Stimulated activated CD4-positive, alpha-beta T cell treated with anti-CD3 and anti-CD28 coated beads, Interleukin-1b, Interleukin-23, amount 100 ng/mL, for 24 hours (primary cell): ENCODE data around the gene GRIK5.

Experiments used
- DNase-seq, 4 experiments: peaks; one replicate each; pipeline ENCODE4 v3.0.0-alpha.2; 2020; ENCODE audit warnings: low read depth in 4 of 4, low spot score in 1 of 4

GRIK5 gene

DNA sequence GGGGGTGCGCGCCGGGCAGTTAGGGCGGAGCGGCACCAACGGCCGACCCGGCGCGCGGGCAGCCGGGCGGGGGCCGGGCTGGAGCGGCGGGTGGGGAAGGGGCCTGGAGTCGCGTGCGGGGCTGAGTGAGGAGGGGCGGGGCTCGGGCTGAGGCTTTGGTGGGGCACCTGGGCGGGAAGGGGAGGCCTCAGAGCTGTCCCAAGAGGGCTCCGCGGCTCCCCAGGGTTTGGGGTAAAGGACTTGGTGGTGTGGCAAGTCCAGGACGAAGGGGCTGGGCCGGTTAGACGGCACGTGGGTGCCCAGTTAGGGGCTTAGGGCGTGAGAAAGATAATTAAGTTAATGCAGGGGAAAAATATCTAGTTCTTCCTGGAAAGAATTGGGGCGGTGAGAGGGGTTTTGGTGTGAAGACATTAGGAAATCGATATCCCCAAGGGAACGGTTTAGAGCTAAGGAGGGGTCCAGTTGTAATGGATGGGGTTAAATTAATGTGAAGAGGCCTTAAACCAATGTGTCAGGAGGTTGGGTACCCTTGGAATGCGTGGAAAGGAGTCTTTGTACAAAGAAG lies 6.5 kb upstream of the GRIK5 start:
- DNase-seq: peak in 1 of 4 experiments; percentile 32

DNA sequence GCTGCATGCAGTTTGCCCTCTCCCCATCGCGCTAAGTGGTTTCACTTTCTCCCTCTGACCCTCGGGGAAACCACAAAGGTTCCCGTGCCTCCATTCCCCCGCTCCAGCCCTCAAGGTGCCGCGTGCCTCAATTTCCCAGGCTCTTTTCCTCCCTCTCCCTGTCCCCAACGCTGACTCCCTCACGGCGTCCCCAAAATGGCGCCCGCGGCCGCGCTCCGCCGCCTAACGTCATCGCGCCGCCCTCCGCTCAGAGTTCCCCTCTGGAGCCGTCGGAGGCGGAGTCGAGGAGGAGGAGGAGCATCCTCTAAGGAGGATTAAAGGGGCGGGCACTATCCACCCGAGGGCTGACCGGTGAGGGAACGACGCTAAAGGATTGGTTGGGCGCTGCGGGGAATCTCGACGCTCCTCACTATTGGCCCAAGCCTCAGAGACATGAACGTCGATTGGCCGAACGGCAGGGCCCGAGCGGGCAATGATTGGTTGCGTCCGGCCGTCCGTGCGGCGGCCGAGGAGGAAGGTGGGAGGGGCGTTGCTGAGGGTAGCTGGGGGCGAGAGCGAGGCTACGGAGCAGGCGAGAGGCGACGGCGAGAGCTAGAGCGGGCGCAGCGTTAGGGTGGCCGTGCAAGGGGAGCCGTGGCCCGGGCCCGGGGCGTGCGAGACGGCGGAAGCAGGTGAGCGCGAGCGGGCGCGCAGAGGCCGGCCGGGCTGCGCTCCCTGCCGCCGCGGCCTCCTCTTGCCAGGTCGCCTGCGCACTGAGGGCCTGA lies 5.8 kb upstream of the GRIK5 start, which contains the start of gene ZNF574:
Gene ZNF574, plus strand, starts transcription at position 551 of the 764 bp plus-strand sequence. CDS start 2,441 bp downstream, outside the sequence.
- peak; percentile 89 to 95 (median 94) for DNase-seq

DNA sequence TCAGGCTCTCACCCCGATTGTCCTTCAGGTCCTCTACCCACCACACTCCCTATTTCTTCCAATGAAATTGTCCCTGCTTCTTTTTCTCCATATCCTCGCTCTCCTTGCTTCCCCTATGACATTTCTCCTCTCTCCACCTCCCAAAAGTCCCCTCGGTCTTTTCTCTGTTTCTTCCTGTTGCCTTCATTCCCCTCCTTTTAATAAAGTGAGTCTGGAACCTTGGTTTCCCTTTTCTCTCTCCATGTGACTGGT lies 5.3 kb upstream of the GRIK5 start:
- DNase-seq: no peak

DNA sequence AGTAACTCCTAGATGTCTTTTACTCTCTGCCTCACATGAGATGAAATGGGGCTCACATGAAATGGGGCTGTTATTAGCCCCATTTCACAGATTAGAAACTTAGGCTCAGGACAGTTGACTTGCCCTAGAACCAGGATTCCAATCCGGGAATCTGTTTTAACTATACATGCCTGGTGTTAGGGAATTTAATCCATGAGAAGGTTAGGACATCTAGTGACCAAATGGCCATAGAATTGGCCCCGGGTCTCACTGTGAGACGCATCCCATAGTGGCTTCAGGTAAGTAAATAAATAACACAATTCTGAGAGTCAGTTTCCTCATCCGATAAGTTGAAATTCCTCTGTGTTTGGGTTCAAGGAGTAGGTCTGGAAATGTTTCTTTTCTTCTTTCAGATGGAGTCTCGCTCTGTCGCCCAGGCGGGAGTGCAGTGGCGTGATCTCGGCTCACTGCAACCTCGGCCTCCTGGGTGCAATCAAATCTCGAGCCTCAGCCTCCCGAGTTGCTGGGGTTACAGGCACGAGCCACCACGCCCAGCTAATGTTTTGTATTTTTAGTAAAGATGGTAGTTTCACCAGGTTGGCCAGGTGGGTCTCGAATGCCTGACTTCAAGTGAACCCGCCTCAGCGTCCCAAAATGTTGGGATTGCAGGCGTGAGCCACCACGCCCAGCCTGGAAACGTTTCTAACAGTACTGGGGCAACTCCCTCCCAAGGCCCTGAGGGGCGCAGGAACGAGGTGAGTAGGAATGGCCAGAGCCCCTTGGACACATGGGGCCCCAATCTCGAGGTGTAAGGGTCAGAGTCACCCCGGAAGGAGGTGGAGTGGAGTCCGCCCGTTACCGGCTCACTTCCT lies 4.7 kb upstream of the GRIK5 start:
- no peak for DNase-seq

DNA sequence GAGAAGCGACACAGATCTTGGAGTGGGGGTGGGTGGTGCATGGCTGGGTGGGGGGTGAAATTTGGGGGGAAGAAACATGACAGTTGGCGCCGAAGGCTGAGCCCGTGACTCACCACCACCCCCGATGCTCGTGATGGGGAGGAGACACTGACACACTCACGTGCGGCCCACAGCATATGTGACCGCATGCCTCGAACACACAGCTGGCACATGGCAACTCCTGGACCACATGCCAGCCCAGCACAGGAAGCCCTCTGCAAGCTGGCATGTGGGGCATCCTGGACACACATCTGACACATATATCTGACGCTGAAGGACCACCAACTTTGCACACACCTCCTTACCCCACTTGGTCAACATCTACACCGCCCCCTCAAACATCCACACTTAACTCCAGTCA lies 1.2 kb upstream of the GRIK5 start:
- no peak for DNase-seq

DNA sequence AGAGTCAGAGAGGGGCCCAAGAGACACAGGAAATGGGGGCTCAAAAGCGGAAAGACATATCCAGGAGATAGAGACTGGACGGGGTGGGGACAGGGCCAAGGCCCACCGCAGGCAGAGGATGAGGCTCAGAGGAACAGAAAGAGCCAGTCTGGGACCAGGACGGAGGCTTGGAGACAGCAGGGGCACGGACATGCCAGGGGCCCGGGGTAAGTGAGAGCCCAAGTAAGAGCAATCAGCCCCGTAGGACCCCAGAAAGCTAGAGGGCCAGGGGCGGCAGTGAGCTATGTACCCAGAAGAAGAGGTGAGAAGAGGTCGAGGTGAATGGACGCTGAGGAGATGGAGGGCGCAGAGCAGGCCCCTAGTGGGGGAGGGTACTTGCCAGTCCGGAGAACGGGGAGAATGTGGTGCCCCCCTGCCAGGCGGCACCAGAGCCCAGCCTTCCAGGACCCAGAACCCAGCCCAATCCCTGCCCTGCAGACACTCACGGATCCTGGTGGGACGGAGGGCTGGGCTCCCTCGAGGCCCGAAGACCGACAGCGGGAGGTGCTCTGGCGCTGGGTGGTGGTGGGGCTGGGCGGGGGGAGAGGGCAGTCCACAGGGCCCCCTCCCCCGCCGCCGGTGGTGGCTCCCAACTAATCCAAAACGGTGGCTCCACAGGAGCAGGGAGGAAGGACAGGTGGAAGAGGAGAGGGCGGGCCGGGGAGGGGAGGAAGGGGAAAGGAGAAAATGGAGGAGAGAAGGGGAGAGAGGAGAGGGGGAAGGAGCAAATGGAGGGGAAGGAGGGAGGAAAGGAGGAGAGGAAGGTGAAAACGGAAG lies 1.0 kb downstream of the GRIK5 start:
- DNase-seq: no peak

DNA sequence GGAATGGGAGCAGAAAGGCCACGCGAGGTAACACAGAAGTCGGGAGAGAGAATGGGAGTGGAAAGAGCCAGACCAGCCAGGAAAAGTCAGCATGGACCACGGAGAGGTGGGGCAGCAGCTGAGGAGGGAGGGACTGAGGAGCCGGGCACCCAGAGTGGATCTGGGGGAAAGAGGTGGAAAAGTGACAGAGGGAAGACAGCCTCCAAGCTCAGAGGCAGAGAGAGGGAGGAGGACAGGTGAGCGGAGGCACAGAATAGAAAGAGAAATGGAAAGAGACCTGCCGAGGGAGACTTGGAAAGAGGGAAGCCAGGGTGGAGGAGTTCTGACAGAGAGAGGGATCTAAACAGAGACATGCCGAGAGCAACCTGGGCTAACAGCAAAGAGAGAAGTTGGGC lies 1.6 kb downstream of the GRIK5 start:
- no peak for DNase-seq

DNA sequence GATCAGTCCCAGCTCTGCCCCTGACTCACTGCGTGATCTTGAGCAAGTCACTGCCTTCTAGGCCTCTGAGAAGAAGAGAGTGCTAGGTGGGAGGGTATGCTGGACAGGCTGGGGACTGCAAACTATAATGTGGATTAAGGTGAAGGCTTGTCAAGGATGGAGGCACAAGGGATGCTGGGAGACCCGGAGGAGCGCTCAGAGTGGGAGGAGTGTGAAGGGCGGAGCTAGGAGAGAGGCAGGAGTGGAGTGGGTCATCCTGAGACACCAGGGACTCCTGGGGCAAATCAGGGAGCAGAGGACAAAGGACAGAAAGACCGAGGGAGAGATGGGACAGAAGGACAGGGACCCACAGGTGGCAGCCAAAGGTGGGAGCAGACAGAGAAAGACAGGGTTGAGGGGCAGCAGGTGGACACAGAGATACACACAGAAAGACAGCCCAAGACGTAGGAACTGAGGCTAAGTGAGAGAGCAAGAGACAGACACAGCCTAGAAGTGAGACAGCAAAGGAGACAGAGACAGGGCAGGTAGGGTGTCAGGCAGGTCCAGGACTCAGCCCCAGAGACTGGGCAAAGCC lies 2.6 kb downstream of the GRIK5 start:
- DNase-seq: no peak

DNA sequence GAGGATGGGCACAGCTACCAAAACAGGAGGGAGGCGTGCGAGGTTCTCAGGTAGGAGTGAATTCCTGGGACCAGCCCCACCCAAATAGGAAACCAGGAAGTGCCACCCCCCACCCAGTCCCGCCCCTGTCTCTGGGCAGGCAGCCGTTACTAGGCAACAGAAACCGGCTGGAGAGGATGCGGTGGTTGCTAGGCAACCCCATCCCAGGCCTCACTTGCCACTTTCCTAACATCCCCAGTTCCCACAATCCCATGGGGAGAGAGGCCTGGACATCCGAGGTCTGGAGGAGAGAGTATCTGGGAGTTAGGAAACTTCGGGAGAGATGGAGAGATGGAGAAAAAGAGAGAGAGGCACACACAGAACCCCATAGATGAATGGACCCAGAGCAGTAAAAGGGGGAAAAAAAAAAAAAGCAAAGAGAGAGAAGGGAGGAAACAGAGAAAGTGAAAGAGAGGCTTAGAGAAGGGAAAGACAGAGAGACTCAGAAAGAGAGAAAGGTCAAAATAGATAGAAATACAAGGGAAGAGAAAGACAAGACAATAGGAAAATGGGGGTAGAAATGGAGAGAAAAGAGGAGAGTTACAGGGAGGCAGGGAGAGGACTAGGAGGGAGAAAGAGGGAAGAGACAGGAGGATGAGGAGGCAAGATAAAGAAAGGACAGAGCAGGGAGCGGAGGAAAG lies 3.8 kb downstream of the GRIK5 start:
- DNase-seq: no peak

DNA sequence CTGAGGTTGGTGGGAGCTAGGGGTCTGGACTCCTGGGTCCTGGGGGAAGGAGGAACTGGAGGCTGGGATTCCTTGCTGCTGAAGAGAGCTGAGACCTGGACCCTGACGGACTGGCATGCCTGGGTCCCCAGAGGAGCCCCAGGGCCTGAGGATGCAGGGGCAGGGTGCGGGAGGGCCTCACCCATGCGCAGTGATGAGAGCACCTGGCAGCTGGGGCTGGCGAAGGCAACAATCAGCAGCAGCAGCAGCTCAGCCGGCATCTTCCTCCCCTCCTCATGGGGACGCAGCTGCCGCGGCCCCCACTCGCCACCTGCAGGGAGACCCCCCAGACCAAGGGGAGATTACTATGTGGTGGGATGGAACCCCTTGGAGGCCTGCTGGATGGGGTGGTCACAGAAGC lies 4.5 kb downstream of the GRIK5 start:
- DNase-seq: no peak

DNA sequence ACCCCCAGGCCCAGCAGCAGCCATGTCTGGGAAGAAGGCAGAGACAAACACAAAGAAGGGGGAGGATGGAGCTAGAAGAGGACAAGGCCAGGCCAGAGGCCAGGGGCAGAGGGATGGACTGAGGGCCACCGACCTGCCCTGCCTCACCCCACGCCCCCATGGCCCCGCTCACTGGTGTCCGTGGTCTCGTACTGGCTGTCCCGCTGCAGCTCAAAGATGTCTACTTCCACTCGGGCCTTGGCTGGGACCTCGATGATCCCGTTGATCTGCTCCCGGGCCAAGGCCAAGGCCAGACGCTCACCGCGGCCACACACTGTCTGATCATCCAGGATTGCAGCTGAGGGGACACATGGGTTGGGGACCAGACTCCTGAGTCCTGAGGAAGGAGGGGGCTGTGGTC lies 5.0 kb downstream of the GRIK5 start:
- no peak for DNase-seq

DNA sequence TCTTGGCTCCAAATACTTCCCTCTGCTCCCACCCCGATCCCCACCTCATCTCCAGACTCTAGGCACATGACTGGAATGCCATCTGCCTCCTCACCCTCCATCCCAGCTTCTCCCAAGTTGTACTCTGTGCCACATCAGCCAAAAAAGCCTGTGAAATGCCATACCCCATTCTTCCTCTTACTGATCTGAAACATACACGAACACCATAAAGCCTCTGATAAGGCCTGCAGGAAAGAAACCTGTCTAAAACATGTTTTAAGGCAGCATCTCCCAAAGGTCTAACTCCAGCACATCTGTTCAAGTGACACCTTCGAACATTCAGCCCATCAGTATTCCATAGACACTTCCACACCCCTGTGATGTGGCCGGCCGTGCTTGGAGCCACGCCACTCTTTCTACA lies 5.6 kb downstream of the GRIK5 start:
- DNase-seq: no peak

DNA sequence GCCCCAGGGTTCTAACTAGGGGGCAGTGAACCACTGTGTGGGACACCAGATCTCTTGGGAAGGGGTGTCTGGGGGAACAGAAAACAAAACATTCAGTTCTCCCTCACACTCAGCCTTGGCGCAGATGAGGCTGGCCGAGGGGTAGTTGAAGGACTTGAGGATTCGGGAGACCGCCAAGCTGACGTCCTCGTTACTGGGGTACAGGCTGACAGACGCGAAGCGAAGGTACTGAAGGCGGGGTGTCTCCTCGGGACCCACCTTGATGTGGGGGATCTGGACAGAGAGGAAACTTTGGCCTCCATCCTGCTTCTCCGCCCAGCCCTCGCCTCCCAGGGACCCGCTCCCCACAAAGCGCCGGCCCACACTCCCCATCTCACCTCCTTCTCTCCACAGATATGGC lies 7.6 kb downstream of the GRIK5 start:
- no peak for DNase-seq

DNA sequence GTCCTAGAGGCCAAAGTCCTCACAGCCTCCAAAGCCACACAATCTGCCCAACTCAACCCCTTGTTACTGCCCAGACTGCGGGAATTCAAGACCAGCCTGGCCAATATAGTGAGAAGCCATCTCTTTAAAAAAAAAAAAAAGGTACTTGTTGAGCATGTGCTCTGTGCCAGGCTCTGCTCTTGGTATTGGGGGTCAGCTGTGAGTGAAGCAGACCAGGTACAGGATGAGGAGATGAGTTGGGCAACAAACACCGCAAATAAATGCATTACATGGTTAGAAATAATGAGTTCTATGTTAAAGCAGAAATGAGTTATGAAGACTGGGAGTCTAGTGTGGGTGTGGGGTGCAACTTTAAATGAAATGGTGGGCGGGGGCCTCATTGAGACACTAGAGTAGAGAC lies 9.9 kb downstream of the GRIK5 start:
- no peak for DNase-seq

DNA sequence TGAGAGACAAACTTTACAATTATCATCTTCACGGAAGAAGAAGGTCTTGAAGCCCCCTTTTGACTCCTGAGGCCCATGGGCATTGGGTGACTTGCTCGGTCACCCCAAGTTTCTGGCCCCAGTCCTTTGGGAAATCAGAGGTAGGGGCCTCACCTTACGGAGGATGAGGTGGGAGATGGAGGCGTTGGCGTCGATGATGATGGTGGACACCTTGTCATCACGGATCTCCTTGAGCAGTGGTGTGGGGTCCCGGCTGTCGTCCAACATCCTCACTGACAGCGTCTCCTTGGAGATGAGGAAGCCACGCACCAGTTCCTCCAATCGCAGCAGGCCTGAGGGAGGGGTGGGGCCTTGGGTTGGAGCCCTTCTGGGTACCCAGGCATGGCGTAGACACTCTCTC lies 10.8 kb downstream of the GRIK5 start:
- DNase-seq: no peak

DNA sequence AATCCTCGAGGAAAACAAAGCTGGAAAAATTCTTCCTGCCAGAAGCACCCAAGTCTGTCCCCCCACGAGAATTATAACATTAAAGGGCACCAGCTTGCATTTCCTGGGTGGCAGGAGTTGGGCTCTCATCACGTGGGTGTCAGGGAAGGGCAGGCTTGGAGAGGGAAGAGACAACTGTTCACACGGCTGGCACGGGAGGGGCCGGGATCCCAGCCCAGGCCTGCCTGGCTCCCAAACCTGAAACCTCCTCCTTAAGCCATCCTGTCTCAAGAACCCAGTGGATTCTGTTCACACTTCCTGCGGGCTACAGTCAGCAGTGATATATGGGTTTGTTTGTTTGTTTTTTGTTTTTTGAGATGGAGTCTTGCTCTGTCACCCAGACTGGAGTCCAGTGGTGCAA lies 12.2 kb downstream of the GRIK5 start:
- DNase-seq: no peak

DNA sequence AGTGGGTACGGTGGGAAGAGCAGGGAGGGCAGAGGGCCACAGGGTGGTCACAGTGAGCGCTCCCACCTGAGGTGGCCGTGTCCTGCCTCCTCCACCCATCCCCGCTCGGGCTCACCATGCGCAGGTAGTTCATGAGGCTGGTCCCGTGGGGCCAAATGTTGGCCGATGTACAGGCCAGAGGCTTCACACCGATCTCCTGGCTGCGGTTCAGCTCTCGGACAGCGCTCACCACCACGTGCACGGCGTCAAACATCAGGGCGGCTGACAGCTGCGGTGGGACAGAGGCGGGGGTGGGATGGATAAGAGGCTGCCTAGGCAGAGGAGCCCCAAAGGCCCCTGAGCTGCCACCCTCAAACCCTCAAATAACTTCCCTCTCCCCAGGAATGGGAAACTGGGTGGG lies 15.8 kb downstream of the GRIK5 start:
- no peak for DNase-seq

DNA sequence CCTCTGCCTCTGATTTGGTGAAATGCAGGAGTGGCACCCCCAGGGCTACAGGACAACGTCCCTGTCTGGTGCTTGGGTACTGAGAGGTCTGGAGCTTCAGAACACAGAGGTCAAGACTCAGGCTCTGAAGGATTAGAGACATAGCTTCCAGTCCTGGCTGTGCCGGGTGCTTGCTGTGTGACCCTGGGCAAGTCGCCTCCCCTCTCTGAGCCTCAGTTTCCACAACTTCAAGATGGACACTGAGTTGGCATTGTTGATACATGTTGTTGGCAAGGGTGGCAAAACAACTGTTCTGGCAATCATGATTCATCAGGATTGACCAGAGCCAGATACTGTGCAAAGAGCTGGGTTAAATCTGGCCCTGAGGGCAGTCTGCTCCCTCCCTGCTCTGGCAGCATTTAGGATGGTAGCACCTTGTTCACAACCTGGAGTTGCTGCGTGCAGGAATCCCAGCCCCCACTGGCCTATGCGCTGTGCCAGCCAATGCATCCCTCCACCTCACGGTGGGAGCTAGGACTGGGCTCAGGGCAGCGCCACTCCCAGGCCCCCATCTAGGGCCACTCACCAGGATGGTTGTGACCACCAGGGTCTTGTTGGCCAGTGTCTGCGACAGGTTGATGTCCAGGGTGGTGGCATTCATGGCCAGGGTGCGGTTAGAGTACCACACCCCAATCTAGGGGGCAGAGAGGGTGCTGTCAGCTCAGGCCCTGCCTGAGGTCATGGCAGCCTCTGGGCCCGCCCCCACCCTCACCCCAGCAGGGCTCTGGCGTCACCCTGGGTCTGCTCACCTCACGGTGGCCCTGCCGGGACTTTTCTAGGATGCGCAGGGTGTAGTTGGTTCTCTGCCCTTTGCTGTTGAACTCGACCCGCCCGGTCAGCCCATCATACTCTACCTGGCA lies 16.7 kb downstream of the GRIK5 start:
- no peak for DNase-seq

DNA sequence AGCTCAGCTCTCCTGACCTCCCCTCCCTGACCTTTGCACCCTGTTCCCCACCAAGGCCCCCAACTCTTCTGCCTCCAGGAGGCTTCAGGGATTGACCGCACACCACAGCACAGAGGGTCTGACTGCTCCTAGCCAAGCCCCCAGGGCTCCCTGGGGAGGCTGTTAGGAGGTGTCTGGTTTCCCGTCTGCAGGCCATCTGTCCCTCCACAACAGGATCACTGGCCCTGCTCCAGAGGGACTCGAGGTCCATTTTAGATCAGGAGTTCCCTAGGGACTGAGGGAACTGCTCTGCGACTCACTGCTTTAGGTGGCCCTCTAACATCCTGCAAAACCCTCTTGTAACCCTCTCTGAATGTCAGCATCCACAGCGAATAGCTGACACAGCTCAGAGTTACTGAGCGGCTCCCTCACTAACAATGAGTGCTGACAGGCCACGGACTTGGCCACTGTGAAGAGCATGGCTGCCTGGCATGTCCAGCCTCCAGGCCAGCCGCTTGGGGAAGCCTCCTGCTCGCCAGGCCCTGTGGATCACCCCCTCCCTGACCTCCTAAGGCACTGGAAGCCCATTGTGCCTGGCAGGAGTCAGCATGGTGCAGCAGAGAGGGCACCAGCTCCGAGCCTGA lies 17.7 kb downstream of the GRIK5 start:
- DNase-seq: no peak
